ENCODE data around the gene SLC1A1. TPM values are rescaled to one million over a fixed set of nuclear protein-coding genes. Genes with fewer than 3 reads are reported as not detected.

The SLC1A1 gene
- total and polyA plus RNA-seq, 4 donors: 0.33 to 86.0 (median 33.2) TPM

- Histone ChIP-seq H3K4me1 (ENCODE audit: control insufficient read depth in 4 of 4, insufficient read depth in 4 of 4, low read length in 3 of 4) (peaks cover 0 to 9% (median 2%) of the 10 kb centered on the region in 4 donors), H3K27ac (ENCODE audit: low read depth in 1 of 2, low read length in 2 of 2) (no peak overlapping the region), H3K27me3 (ENCODE audit: control insufficient read depth in 4 of 4, insufficient read depth in 4 of 4, low read length in 3 of 4) (no peaks in the 10 kb centered on the region), H3K4me3 (ENCODE audit: low read depth in 1 of 3, low read length in 3 of 3) (no peak overlapping the region), H3K9ac (ENCODE audit: low read depth in 1 of 2, low read length in 2 of 2) (no peak overlapping the region), H3K9me3 (ENCODE audit: control insufficient read depth in 4 of 4, low read length in 3 of 4) (no peaks in the 10 kb centered on the region), H3K36me3 (ENCODE audit: control insufficient read depth in 4 of 4, insufficient read depth in 3 of 4, low read depth in 1 of 4, low read length in 3 of 4) (no peaks in the 10 kb centered on the region)
- WGBS: 73% methylated on average over 2 of the region's 2 CpGs
- no peak for DNase-seq (ENCODE audit: low spot score)
- TF ChIP-seq TAF1 (conservative IDR thresholded peaks at IDR 0.05) (no peak), CTCF (IDR thresholded peaks at IDR 0.05; ENCODE audit: low read depth, low read length, missing input control) (no peak), FOXA1 (IDR thresholded peaks at IDR 0.05) (no peak), YY1 (IDR thresholded peaks at IDR 0.05) (no peak), RAD21 (IDR thresholded peaks at IDR 0.05) (no peak), NR2F2 (IDR thresholded peaks at IDR 0.05) (no peak), EGR1 (IDR thresholded peaks at IDR 0.05; ENCODE audit: low read depth in 2 of 2) (no peak), HNF4G (IDR thresholded peaks at IDR 0.05) (no peak), ZBTB33 (IDR thresholded peaks at IDR 0.05) (no peak)
These were observed 4.1 kb upstream of the SLC1A1 start for GRCh38 chr9:4486176-4486575.

- no peaks in the 10 kb centered on the region for H3K9me3 ChIP-seq (ENCODE audit: control insufficient read depth in 4 of 4, low read length in 3 of 4)
- H3K27ac ChIP-seq (ENCODE audit: low read depth in 1 of 2, low read length in 2 of 2): peak overlapping the region; percentile 86 to 92
- H3K9ac ChIP-seq (ENCODE audit: low read depth in 1 of 2, low read length in 2 of 2): peak overlapping the region; percentile 83 to 97
- DNase-seq (ENCODE audit: low spot score): no peak
- no peaks in the 10 kb centered on the region for H3K27me3 ChIP-seq (ENCODE audit: control insufficient read depth in 4 of 4, insufficient read depth in 4 of 4, low read length in 3 of 4)
- peaks cover 0 to 6% (median 0%) of the 10 kb centered on the region in 4 donors for H3K36me3 ChIP-seq (ENCODE audit: control insufficient read depth in 4 of 4, insufficient read depth in 3 of 4, low read depth in 1 of 4, low read length in 3 of 4)
- H3K4me3 ChIP-seq (ENCODE audit: low read depth in 1 of 3, low read length in 3 of 3): peak overlapping the region; percentile 87 to 97 (median 92)
- TF ChIP-seq FOXA2 (IDR thresholded peaks at IDR 0.05) (peak; percentile 13), RAD21 (IDR thresholded peaks at IDR 0.05) (peak; percentile 10 to 16), TAF1 (conservative IDR thresholded peaks at IDR 0.05) (peak; percentile 43), ATF3 (IDR thresholded peaks at IDR 0.05) (no peak), HNF4A (conservative IDR thresholded peaks at IDR 0.05) (peak; percentile 36 to 47), HNF4G (IDR thresholded peaks at IDR 0.05) (no peak), YY1 (IDR thresholded peaks at IDR 0.05) (no peak)
- peaks cover 0 to 30% (median 2%) of the 10 kb centered on the region in 4 donors for H3K4me1 ChIP-seq (ENCODE audit: control insufficient read depth in 4 of 4, insufficient read depth in 4 of 4, low read length in 3 of 4)
- WGBS: 1% methylated on average over 8 of the region's 8 CpGs
These were observed 728 bp upstream of the SLC1A1 start for GRCh38 chr9:4489562-4489918.

- Histone ChIP-seq H3K9ac (ENCODE audit: low read depth in 1 of 2, low read length in 2 of 2) (peak overlapping the region; percentile 72 to 94), H3K9me3 (ENCODE audit: control insufficient read depth in 4 of 4, low read length in 3 of 4) (no peaks in the 10 kb centered on the region), H3K27me3 (ENCODE audit: control insufficient read depth in 4 of 4, insufficient read depth in 4 of 4, low read length in 3 of 4) (no peaks in the 10 kb centered on the region), H3K4me1 (ENCODE audit: control insufficient read depth in 4 of 4, insufficient read depth in 4 of 4, low read length in 3 of 4) (peaks cover 2 to 33% (median 2%) of the 10 kb centered on the region in 4 donors), H3K27ac (ENCODE audit: low read depth in 1 of 2, low read length in 2 of 2) (peak overlapping the region; percentile 86 to 92), H3K36me3 (ENCODE audit: control insufficient read depth in 4 of 4, insufficient read depth in 3 of 4, low read depth in 1 of 4, low read length in 3 of 4) (peaks cover 0 to 6% (median 0%) of the 10 kb centered on the region in 4 donors), H3K4me3 (ENCODE audit: low read depth in 1 of 3, low read length in 3 of 3) (peak overlapping the region; percentile 87 to 97 (median 92))
- 1% methylated on average over 52 of the region's 52 CpGs for WGBS
- no peak for DNase-seq (ENCODE audit: low spot score)
- peak; percentile 8 to 26 for TF ChIP-seq RAD21 (IDR thresholded peaks at IDR 0.05)
- no peak for TF ChIP-seq CTCF (IDR thresholded peaks at IDR 0.05; ENCODE audit: low read depth, low read length, missing input control)
- peak in 1 of 2 donors; percentile 4 for TF ChIP-seq HNF4A (conservative IDR thresholded peaks at IDR 0.05)
These were observed 697 bp downstream of the SLC1A1 start for GRCh38 chr9:4490705-4491625.
